ENCODE results near the gene PREX1. TPM values are rescaled to one million over a fixed set of nuclear protein-coding genes. Genes with fewer than 3 reads are reported as not detected.

The PREX1 gene
- total and polyA plus RNA-seq, 2 donors (not counting 3 experiments of a cell fraction or from before 2014, with no cell fraction given), result 51.3 to 72.9 TPM

GRCh38 chr20:48845721-48846306 is 18.0 kb upstream of the PREX1 start:
- Histone ChIP-seq H3K4me1 (ENCODE audit: control insufficient read depth, extremely low read depth, insufficient read depth, low read length) (peaks cover 48% of the 10 kb centered on the region), H3K36me3 (ENCODE audit: control insufficient read depth in 2 of 2, extremely low read depth in 1 of 2, insufficient read depth in 2 of 2, low read length in 2 of 2) (no peaks in the 10 kb centered on the region), H3K27me3 (ENCODE audit: control insufficient read depth in 2 of 2, insufficient read depth in 2 of 2, low read length in 2 of 2) (no peaks in the 10 kb centered on the region), H3K27ac (ENCODE audit: insufficient read depth, low read depth, low read length) (peak overlapping the region; percentile 76), H3K9me1 (replicated peaks; ENCODE audit: control insufficient read depth, extremely low read depth, insufficient read depth, low read length) (no peaks in the 10 kb centered on the region), H2AFZ (ENCODE audit: low read depth, low read length) (no peak overlapping the region), H3K79me2 (ENCODE audit: control insufficient read depth, insufficient read depth, low read length) (no peaks in the 10 kb centered on the region), H3K4me3 (replicated peaks in 1 of 3; ENCODE audit: insufficient read depth in 1 of 3, low read depth in 1 of 3, low read length in 3 of 3) (no peak overlapping the region), H4K20me1 (replicated peaks; ENCODE audit: control insufficient read depth, extremely low read depth, insufficient read depth, low read length) (no peaks in the 10 kb centered on the region), H3K4me2 (ENCODE audit: insufficient read depth, low read length) (no peak overlapping the region), H3K9ac (replicated peaks; ENCODE audit: extremely low read depth, insufficient read depth, low read length) (peak overlapping the region; percentile 34), H3K9me3 (replicated peaks; ENCODE audit: control insufficient read depth, insufficient read depth, low read length) (no peaks in the 10 kb centered on the region)
- peak; percentile 73 for DNase-seq (ENCODE audit: low read depth, low spot score)
- dilution Hi-C loops (cut with MboI; ENCODE audit: extremely low pct_ligation_motif_present, low sequenced_read_pairs) (no loop called here), intact Hi-C loops (cut with micrococcal nuclease) (loop anchor here (1.0 to 5.0 kb wide), 2 partner anchors 18 to 136 kb away; no protein-coding TSS in a partner anchor)
- FAIRE-seq, result peak; percentile 28
- CTCF ChIA-PET, result interaction anchor here (0.7 to 1.9 kb wide), 7 partner anchors 14 to 188 kb away, joined by 3 to 12 read pairs (median 3); partner anchors contain the start of gene PREX1
- BruUV-seq (replicated peaks), result no TSS peak
- TF ChIP-seq JUN (IDR thresholded peaks at IDR 0.05; ENCODE audit: borderline replicate concordance, insufficient read depth, insufficient read length, low read depth), result peak; percentile 63
- TF ChIP-seq MYC (IDR thresholded peaks at IDR 0.05; ENCODE audit: low read depth, low read length), result no peak
- peak; percentile 47 for TF ChIP-seq GATA2 (IDR thresholded peaks at IDR 0.05; ENCODE audit: insufficient read depth, insufficient read length, low read depth, low read length)
- no peak for TF ChIP-seq POLR2A (IDR thresholded peaks at IDR 0.05; ENCODE audit: low read depth, low read length)
- TF ChIP-seq FOS (IDR thresholded peaks at IDR 0.05; ENCODE audit: borderline replicate concordance, insufficient read depth, low read length), result peak; percentile 26
- POLR2A ChIA-PET, result interaction anchor here (1.6 kb wide), 1 partner anchor 18 kb away, joined by 5 read pairs; the partner anchor contains the start of gene PREX1

GRCh38 chr20:48844996-48845395 is 17.2 kb upstream of the PREX1 start:
- Histone ChIP-seq H4K20me1 (replicated peaks; ENCODE audit: control insufficient read depth, extremely low read depth, insufficient read depth, low read length) (no peaks in the 10 kb centered on the region), H3K27ac (ENCODE audit: insufficient read depth, low read depth, low read length) (peak overlapping the region; percentile 76), H3K79me2 (ENCODE audit: control insufficient read depth, insufficient read depth, low read length) (no peaks in the 10 kb centered on the region), H3K9me1 (replicated peaks; ENCODE audit: control insufficient read depth, extremely low read depth, insufficient read depth, low read length) (no peaks in the 10 kb centered on the region), H3K36me3 (ENCODE audit: control insufficient read depth in 2 of 2, extremely low read depth in 1 of 2, insufficient read depth in 2 of 2, low read length in 2 of 2) (no peaks in the 10 kb centered on the region), H2AFZ (ENCODE audit: low read depth, low read length) (no peak overlapping the region), H3K4me2 (ENCODE audit: insufficient read depth, low read length) (peak overlapping the region; percentile 26), H3K9me3 (replicated peaks; ENCODE audit: control insufficient read depth, insufficient read depth, low read length) (no peaks in the 10 kb centered on the region), H3K27me3 (ENCODE audit: control insufficient read depth in 2 of 2, insufficient read depth in 2 of 2, low read length in 2 of 2) (no peaks in the 10 kb centered on the region), H3K9ac (replicated peaks; ENCODE audit: extremely low read depth, insufficient read depth, low read length) (no peak overlapping the region), H3K4me3 (replicated peaks in 1 of 3; ENCODE audit: insufficient read depth in 1 of 3, low read depth in 1 of 3, low read length in 3 of 3) (no peak overlapping the region), H3K4me1 (ENCODE audit: control insufficient read depth, extremely low read depth, insufficient read depth, low read length) (peaks cover 48% of the 10 kb centered on the region)
- ChIA-PET CTCF (interaction anchor here (0.9 to 1.9 kb wide), 5 partner anchors 13 to 187 kb away, joined by 3 to 12 read pairs (median 9); partner anchors contain the start of gene PREX1), POLR2A (interaction anchor here (1.6 kb wide), 1 partner anchor 17 kb away, joined by 5 read pairs; the partner anchor contains the start of gene PREX1)
- dilution Hi-C loops (cut with MboI; ENCODE audit: extremely low pct_ligation_motif_present, low sequenced_read_pairs), result no loop called here
- no peak for DNase-seq (ENCODE audit: low read depth, low spot score)
- TF ChIP-seq MAX (IDR thresholded peaks at IDR 0.05; ENCODE audit: insufficient read depth, insufficient read length) (no peak), EZH2 (IDR thresholded peaks at IDR 0.05; ENCODE audit: borderline replicate concordance, low read depth, low read length, severe bottlenecking) (no peak), MYC (IDR thresholded peaks at IDR 0.05; ENCODE audit: low read depth, low read length) (no peak), GATA2 (IDR thresholded peaks at IDR 0.05; ENCODE audit: insufficient read depth, insufficient read length, low read depth, low read length) (peak; percentile 67), CTCF (IDR thresholded peaks at IDR 0.05; ENCODE audit: extremely low read depth in 1 of 2, insufficient read depth in 1 of 2, low read depth in 1 of 2, low read length in 2 of 2) (no peak), JUN (IDR thresholded peaks at IDR 0.05; ENCODE audit: borderline replicate concordance, insufficient read depth, insufficient read length, low read depth) (no peak), FOS (IDR thresholded peaks at IDR 0.05; ENCODE audit: borderline replicate concordance, insufficient read depth, low read length) (peak; percentile 48)
- no TSS peak for BruUV-seq (replicated peaks)
- FAIRE-seq, result no peak
- intact Hi-C loops (cut with micrococcal nuclease), result loop anchor here (5.0 kb wide), 1 partner anchor 137 kb away; no protein-coding TSS in a partner anchor
